HCT116 (cell line): ENCODE measurements around the gene TRIM37.

Experiments used
- CBX3 ChIP-seq: IDR thresholded peaks from 2 replicates; pipeline ENCODE4 v1.6.1; 2012; ENCODE audit warnings: low read depth
- CTCF ChIP-seq, 3 experiments: fragments of 200-600 bp in 1 of 3; sonication (generic) in 1 of 3; IDR thresholded peaks in 2 of 3; conservative IDR thresholded peaks in 1 of 3; 2 replicates each; pipeline ENCODE4 v1.5.1; 2012 to 2017; ENCODE audit warnings: low read depth in 2 of 3, low read length in 2 of 3, antibody characterized with exemption in 1 of 3, borderline replicate concordance in 1 of 3, control low read depth in 1 of 3, mild to moderate bottlenecking in 1 of 3, mixed read lengths in 1 of 3, mixed run types in 1 of 3, moderate library complexity in 1 of 3; ENCODE audit not compliant: insufficient read depth in 1 of 3
- ELF1 ChIP-seq: IDR thresholded peaks from 2 replicates; pipeline ENCODE4 v1.6.1; 2012; ENCODE audit warnings: low read depth, borderline replicate concordance
- EZH2 ChIP-seq: fragments of 200-600 bp; sonication (generic); IDR thresholded peaks from 2 replicates; pipeline ENCODE4 v1.6.1; 2017; ENCODE audit warnings: antibody characterized with exemption, mixed run types
- EZH2phosphoT487 ChIP-seq: fragments of 200-600 bp; IDR thresholded peaks from 2 replicates; pipeline ENCODE4 v1.6.1; 2018; ENCODE audit warnings: antibody characterized with exemption, borderline replicate concordance
- MAX ChIP-seq: IDR thresholded peaks from 2 replicates; pipeline ENCODE4 v1.6.1; 2012
- POLR2A ChIP-seq: IDR thresholded peaks from 2 replicates; pipeline ENCODE4 v1.7.0; 2011; ENCODE audit warnings: borderline replicate concordance; ENCODE audit not compliant: insufficient read depth, insufficient read length; ENCODE audit errors: extremely low read depth
- POLR2AphosphoS5 ChIP-seq: IDR thresholded peaks from 2 replicates; pipeline ENCODE4 v1.6.1; 2011; ENCODE audit warnings: mild to moderate bottlenecking, low read depth, low read length, moderate library complexity
- RAD21 ChIP-seq: IDR thresholded peaks from 2 replicates; pipeline ENCODE4 v1.6.1; 2012; ENCODE audit warnings: low read depth, mild to moderate bottlenecking
- SP1 ChIP-seq: IDR thresholded peaks from 2 replicates; pipeline ENCODE4 v1.6.1; 2012; ENCODE audit warnings: low read depth
- ZNF274 ChIP-seq: fragments of 200-500 bp; sonication (Bioruptor generic); IDR thresholded peaks from 2 replicates; pipeline ENCODE4 v1.6.1; 2014; ENCODE audit warnings: mild to moderate bottlenecking, low read depth, low read length, inconsistent platforms
- TF ChIP-seq, protein P1 (sequence below): IDR thresholded peaks from 2 replicates; pipeline ENCODE4 v1.6.1; 2012; ENCODE audit warnings: low read depth

GRCh38 chr17:59121901-59122480 lies 15.3 kb upstream of the TRIM37 start:
- TF ChIP-seq EZH2phosphoT487 (no peak), CTCF (IDR thresholded peaks at IDR 0.05 in 2 of 3, conservative IDR thresholded peaks at IDR 0.05 in 1 of 3; ENCODE audit: borderline replicate concordance in 1 of 3, insufficient read depth in 1 of 3, low read depth in 2 of 3, low read length in 2 of 3) (no peak), POLR2A (no peak), ZNF274 (no peak), EZH2 (no peak), RAD21 (no peak), ELF1 (no peak), POLR2AphosphoS5 (no peak), SP1 (no peak), CBX3 (no peak), MAX (no peak)
- TF ChIP-seq, protein P1, sequence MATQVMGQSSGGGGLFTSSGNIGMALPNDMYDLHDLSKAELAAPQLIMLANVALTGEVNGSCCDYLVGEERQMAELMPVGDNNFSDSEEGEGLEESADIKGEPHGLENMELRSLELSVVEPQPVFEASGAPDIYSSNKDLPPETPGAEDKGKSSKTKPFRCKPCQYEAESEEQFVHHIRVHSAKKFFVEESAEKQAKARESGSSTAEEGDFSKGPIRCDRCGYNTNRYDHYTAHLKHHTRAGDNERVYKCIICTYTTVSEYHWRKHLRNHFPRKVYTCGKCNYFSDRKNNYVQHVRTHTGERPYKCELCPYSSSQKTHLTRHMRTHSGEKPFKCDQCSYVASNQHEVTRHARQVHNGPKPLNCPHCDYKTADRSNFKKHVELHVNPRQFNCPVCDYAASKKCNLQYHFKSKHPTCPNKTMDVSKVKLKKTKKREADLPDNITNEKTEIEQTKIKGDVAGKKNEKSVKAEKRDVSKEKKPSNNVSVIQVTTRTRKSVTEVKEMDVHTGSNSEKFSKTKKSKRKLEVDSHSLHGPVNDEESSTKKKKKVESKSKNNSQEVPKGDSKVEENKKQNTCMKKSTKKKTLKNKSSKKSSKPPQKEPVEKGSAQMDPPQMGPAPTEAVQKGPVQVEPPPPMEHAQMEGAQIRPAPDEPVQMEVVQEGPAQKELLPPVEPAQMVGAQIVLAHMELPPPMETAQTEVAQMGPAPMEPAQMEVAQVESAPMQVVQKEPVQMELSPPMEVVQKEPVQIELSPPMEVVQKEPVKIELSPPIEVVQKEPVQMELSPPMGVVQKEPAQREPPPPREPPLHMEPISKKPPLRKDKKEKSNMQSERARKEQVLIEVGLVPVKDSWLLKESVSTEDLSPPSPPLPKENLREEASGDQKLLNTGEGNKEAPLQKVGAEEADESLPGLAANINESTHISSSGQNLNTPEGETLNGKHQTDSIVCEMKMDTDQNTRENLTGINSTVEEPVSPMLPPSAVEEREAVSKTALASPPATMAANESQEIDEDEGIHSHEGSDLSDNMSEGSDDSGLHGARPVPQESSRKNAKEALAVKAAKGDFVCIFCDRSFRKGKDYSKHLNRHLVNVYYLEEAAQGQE = no peak
